Keratinocyte (primary cell): ENCODE results near the gene CLDN19.

Experiments used
- CTCF ChIP-seq, 3 experiments: IDR thresholded peaks in 1 of 3; conservative IDR thresholded peaks in 1 of 3; optimal IDR thresholded peaks in 1 of 3; 2 replicates in 2 of 3; 3 replicates in 1 of 3; pipeline versions ENCODE3 to v1.5.1; 2011; ENCODE audit warnings: low read length in 3 of 3, mild to moderate bottlenecking in 3 of 3, moderate library complexity in 2 of 3, control low read depth in 1 of 3, inconsistent platforms in 1 of 3; ENCODE audit not compliant: insufficient read depth in 2 of 3; ENCODE audit errors: extremely low read depth in 1 of 3
- EZH2 ChIP-seq: IDR thresholded peaks from one replicate; pipeline ENCODE4 v1.6.1; 2012; ENCODE audit warnings: inconsistent platforms, mild to moderate bottlenecking, low read length, moderate library complexity

- no peak for TF ChIP-seq CTCF (optimal IDR thresholded peaks at IDR 0.05 in 1 of 3, IDR thresholded peaks at IDR 0.05 in 1 of 3, conservative IDR thresholded peaks at IDR 0.05 in 1 of 3; ENCODE audit: extremely low read depth in 1 of 3, insufficient read depth in 2 of 3, low read length in 3 of 3)
- TF ChIP-seq EZH2: no peak
Measured at GRCh38 chr1:42689912-42690311, 50.1 kb downstream of the CLDN19 start.
